BLaER1 (cell line): ENCODE results near the gene SLC43A1.
A peak's percentile ranks its signal among the peaks of the same experiment; 100 is the strongest.

Experiments used
- H3K27ac ChIP-seq: shearing (Covaris generic); formaldehyde crosslinking; 2 replicates; pipeline ENCODE4 v1.8.1; 2022
- H3K27me3 ChIP-seq: shearing (Covaris generic); formaldehyde crosslinking; 2 replicates; pipeline ENCODE4 v1.8.1; 2022
- H3K36me3 ChIP-seq: shearing (Covaris generic); formaldehyde crosslinking; 2 replicates; pipeline ENCODE4 v1.8.1; 2022
- H3K4me1 ChIP-seq: shearing (Covaris generic); formaldehyde crosslinking; 2 replicates; pipeline ENCODE4 v1.8.1; 2022
- H3K4me2 ChIP-seq: shearing (Covaris generic); formaldehyde crosslinking; 2 replicates; pipeline ENCODE4 v1.8.1; 2022
- H3K4me3 ChIP-seq: shearing (Covaris generic); formaldehyde crosslinking; 2 replicates; pipeline ENCODE4 v1.8.1; 2022
- H3K9ac ChIP-seq: shearing (Covaris generic); formaldehyde crosslinking; 2 replicates; pipeline ENCODE4 v1.8.1; 2022
- H3K9me3 ChIP-seq: shearing (Covaris generic); formaldehyde crosslinking; 2 replicates; pipeline ENCODE4 v1.8.1; 2022
- H4K20me1 ChIP-seq: shearing (Covaris generic); formaldehyde crosslinking; 2 replicates; pipeline ENCODE4 v1.8.1; 2022
- Cebpa-rat ChIP-seq: shearing (Covaris generic); IDR thresholded peaks from 2 replicates; pipeline ENCODE4 v1.8.1; 2022

Gene SLC43A1

GRCh38 chr11:57500515-57500914 is 15.0 kb downstream of the SLC43A1 start:
- no peak overlapping the region for H3K9ac ChIP-seq
- H3K27me3 ChIP-seq: no peaks in the 10 kb centered on the region
- H3K9me3 ChIP-seq: no peaks in the 10 kb centered on the region
- H3K27ac ChIP-seq: no peak overlapping the region
- H3K4me2 ChIP-seq: peak overlapping the region; percentile 88
- peaks cover 63% of the 10 kb centered on the region for H4K20me1 ChIP-seq
- H3K36me3 ChIP-seq: peaks cover 96% of the 10 kb centered on the region
- H3K4me1 ChIP-seq: peaks cover 19% of the 10 kb centered on the region
- no peak overlapping the region for H3K4me3 ChIP-seq
- no peak for TF ChIP-seq Cebpa-rat

DNA sequence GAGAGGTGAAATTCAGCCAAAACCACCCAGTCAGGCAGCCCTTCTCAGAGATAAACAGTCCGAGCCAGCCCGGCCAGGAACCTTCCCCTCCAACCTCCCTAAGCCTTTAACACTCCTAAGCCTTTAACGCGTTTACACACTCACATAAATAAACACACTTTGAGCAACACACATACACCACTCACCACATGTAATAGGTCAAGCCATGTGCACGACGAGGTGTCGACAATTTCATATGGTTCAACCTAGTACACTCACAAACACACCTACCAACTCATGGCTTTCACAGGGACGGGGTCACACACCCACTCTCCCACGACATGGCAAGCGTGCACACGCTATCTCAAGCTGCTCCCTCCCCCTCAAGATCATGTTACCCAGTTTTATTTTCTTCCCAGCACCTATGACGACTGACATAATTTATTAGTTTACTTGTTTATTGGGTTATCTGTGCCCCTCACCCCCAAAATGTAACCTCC is 15.5 kb downstream of the SLC43A1 start:
- Histone ChIP-seq H3K9me3 (no peaks in the 10 kb centered on the region), H3K4me3 (0 out of 2 replicates have a peak overlapping the region, but pooled peaks have one; percentile 33), H3K4me1 (peaks cover 19% of the 10 kb centered on the region), H4K20me1 (peaks cover 59% of the 10 kb centered on the region), H3K9ac (peak overlapping the region; percentile 61; the same call in 1 of the 2 replicates), H3K27ac (no peak overlapping the region; the same call in 1 of the 2 replicates), H3K4me2 (peak overlapping the region; percentile 88), H3K36me3 (peaks cover 96% of the 10 kb centered on the region), H3K27me3 (no peaks in the 10 kb centered on the region)
- no peak for TF ChIP-seq Cebpa-rat

- Histone ChIP-seq H3K4me2 (peak overlapping the region; percentile 88), H3K9ac (peak overlapping the region; percentile 61; the same call in 1 of the 2 replicates)
- no peak for TF ChIP-seq Cebpa-rat
Observed at GRCh38 chr11:57499413-57499982, 16.0 kb downstream of the SLC43A1 start.

DNA sequence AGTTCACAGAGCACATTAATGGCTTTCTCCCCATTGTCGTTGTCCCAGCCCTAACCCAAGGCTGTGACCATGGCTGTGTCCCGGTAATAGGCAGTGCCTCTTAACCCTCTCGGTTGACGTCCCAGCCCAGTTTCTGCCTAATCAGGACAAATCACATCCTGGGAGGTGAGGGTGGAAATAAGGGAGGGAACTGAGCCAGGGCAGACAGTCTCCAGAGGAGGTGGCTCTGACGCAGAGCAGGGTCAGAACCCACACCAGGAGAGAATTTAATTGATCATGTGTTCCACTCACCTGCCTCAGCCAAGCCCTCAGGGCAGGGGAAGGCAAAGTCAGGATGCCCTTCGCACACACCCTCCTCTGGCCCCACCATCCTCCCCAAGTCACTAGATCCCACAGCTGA is 17.0 kb downstream of the SLC43A1 start:
- Histone ChIP-seq H4K20me1 (peaks cover 49% of the 10 kb centered on the region), H3K4me2 (no peak overlapping the region), H3K27ac (no peak overlapping the region), H3K27me3 (no peaks in the 10 kb centered on the region), H3K4me3 (no peak overlapping the region), H3K9me3 (no peaks in the 10 kb centered on the region), H3K9ac (no peak overlapping the region), H3K36me3 (peaks cover 98% of the 10 kb centered on the region), H3K4me1 (peaks cover 24% of the 10 kb centered on the region)
- TF ChIP-seq Cebpa-rat: no peak

More at GRCh38 chr11:57499413-57499982, 16.0 kb downstream of the SLC43A1 start:
- peaks cover 53% of the 10 kb centered on the region for H4K20me1 ChIP-seq
- H3K36me3 ChIP-seq: peaks cover 96% of the 10 kb centered on the region
- H3K4me1 ChIP-seq: peaks cover 19% of the 10 kb centered on the region
- H3K27ac ChIP-seq: no peak overlapping the region; the same call in 1 of the 2 replicates
- H3K27me3 ChIP-seq: no peaks in the 10 kb centered on the region
- H3K4me3 ChIP-seq: 0 out of 2 replicates have a peak overlapping the region, but pooled peaks have one; percentile 33
- no peaks in the 10 kb centered on the region for H3K9me3 ChIP-seq

DNA sequence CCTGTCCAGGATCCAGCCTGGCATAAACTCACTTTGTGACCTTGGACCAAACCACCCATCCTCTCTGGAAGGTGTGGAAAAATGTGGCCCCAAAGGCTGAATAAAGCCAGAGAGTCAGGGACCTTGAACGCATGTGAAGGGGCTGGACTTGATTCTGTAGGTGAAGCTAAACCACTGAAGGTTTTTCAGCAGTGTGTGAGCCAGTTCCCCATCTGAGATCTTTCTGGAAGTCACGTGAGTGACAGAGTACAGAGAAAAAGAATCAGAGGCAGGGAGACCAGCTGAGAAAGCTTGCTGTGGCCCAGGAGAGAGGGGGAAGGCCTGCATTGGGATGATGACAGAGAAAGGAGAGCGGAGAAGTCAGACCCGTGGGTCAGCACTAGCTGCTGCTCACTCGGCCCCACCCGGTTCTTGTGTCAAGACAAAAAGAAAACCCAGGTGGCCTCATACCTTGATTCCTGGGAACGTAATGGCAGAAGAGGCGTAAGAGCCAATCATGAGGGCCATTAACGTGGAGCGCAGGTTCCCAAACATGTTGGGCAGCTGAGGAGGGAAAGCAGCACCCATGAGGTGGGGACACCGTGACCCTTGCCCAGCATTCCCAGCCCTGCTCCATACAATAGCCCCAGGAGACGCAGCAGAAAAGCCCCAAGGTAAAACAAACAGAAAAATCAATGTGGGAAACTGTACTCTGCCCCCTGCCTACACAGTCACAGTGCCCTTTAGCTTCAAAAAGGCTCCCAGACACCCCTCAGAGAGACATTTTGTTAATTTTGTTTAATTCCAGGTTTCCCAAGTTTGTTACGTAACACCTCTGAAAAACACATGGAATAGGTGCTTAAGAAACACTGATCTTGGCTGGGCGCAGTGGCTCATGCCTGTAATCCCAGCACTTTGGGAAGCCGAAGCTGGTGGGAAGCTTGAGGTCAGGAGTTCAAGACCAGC is 17.9 kb downstream of the SLC43A1 start:
- Histone ChIP-seq H3K9ac (peak overlapping the region; percentile 1; the same call in 1 of the 2 replicates), H3K36me3 (peaks cover 98% of the 10 kb centered on the region), H3K4me1 (peaks cover 24% of the 10 kb centered on the region), H4K20me1 (peaks cover 45% of the 10 kb centered on the region), H3K27me3 (no peaks in the 10 kb centered on the region), H3K4me2 (no peak overlapping the region), H3K27ac (no peak overlapping the region), H3K9me3 (no peaks in the 10 kb centered on the region), H3K4me3 (no peak overlapping the region)
- TF ChIP-seq Cebpa-rat: peak; percentile 56

DNA sequence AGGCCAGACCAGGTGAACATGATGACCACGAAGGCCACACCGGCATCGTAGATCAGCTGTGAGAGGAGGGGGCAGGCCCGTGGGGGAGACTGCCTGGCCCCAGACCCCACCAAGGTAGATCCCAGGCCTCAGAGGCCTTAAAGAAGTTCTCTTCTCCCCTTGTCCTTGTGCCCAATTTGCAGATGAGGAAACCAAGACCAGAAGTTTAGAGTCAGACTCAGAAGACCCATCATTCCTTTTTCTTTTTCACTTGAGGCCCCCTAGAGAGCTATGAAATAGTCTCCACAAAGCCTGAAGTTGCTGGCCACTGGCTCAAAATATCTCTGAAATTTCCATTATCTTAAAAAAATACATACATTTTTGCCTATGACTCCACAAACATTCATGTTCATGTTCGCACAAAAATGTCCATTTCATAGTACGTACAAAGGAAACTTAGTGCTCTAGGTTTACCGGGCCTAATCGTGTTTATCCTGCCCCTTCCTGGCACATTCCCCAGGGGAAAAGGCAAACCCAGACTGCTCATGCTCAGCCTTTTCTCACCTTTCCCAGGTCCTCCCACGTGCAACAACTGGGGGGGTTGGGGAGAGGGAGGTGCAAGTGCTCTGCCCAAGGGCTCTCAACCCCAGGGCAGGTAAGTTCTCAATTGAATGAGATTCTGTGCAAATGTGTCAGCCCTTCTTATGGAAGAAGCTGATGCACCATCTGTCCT is 19.2 kb downstream of the SLC43A1 start:
- H3K9ac ChIP-seq: no peak overlapping the region
- no peaks in the 10 kb centered on the region for H3K27me3 ChIP-seq
- no peak overlapping the region; the same call in 1 of the 2 replicates for H3K27ac ChIP-seq
- peaks cover 32% of the 10 kb centered on the region for H4K20me1 ChIP-seq
- H3K4me2 ChIP-seq: no peak overlapping the region
- H3K9me3 ChIP-seq: no peaks in the 10 kb centered on the region
- H3K4me1 ChIP-seq: peaks cover 24% of the 10 kb centered on the region
- H3K36me3 ChIP-seq: peaks cover 93% of the 10 kb centered on the region
- TF ChIP-seq Cebpa-rat: no peak
- no peak overlapping the region for H3K4me3 ChIP-seq

DNA sequence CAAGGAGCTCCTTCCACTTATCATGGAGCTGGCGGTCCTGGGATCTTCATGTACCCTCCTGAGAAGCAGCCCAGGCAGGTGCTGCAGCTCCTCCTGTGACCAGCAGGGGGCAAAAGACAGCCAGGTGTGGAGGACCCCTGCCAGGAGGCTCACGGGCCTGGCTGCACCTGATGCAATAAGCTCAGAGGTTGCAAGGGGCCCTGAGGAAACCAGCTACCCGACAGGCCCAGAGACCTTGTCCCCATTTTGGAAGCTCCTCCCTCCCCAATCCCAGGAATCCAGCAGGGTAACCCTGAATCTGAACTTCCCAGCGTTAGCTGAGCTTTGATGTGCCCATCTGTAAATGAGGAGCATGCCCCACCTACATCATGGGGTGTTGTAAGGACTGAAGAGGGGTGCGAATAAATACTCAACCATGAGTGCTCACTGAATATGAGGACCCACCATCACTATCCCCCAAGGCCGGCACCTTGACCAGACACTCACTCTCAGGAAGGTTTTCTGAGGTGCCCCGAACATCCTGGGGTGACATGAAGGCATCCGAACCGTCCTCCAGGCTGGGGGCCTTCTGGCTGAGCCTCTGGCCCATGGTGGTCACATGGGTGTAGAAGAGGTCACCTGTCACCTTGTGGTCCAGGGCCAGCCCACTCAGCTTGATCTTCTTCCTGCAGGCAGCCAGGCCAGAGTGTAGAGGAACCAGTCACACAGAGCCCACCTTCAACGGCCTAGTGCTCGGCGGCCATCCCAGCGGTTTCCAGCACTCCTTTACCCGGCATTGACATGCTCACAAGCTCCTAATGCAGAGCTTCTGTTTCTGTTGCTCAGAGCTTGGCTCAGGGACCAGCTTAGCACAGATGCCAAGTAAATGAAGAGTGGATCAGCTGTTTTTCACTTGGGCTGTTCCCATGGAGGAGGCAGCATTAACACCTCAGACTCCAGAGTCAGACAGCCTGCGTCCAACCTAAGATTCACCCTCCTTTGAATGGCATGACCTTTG is 21.7 kb downstream of the SLC43A1 start:
- H3K9ac ChIP-seq: no peak overlapping the region
- peaks cover 94% of the 10 kb centered on the region for H3K36me3 ChIP-seq
- TF ChIP-seq Cebpa-rat: no peak
- H3K4me1 ChIP-seq: peaks cover 6% of the 10 kb centered on the region; the same call in 1 of the 2 replicates
- no peaks in the 10 kb centered on the region for H3K27me3 ChIP-seq
- no peak overlapping the region for H3K4me3 ChIP-seq
- peak overlapping the region; percentile 52; the same call in 1 of the 2 replicates for H3K27ac ChIP-seq
- no peak overlapping the region for H3K4me2 ChIP-seq
- H4K20me1 ChIP-seq: peaks cover 9% of the 10 kb centered on the region
- H3K9me3 ChIP-seq: no peaks in the 10 kb centered on the region

DNA sequence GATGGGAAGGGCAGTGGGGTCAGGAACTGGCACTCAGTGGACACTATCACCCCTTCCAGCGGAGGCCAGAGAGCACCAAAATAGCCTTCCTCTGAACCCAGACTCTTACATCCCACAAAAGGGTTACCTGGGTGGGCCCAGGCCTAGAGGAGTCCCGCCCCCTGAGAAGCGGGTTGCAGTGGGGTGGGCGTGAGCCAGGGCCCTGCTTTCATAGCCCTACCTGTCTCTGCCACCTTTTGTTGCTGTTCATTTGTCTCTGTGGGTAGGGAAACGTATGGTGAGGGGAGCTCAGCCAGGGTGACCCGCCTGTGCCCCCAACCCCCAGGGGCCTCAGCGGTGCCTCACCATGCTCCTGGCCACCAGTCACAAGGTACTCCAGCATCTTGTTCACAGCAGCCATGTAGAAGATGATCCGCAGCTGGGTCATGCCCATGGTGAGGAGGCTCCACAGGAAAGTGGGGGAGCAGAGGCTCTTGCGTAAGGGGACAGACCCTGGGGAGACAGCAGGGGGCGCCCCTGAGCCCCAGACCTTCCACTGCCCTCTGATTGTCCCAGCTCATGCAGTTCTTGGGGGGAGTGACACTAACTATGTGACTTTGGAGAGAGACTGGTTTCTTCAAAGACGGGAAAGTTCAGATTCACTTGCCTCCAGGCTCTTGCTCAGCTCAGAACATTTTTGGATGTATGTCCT is 24.0 kb downstream of the SLC43A1 start:
- no peak overlapping the region for H3K9ac ChIP-seq
- H3K4me2 ChIP-seq: no peak overlapping the region
- peak; percentile 79 for TF ChIP-seq Cebpa-rat
- no peak overlapping the region for H3K27ac ChIP-seq
- H3K4me3 ChIP-seq: no peak overlapping the region
- no peaks in the 10 kb centered on the region for H3K9me3 ChIP-seq
- H4K20me1 ChIP-seq: peaks cover 9% of the 10 kb centered on the region; the same call in 1 of the 2 replicates
- peaks cover 93% of the 10 kb centered on the region for H3K36me3 ChIP-seq
- H3K4me1 ChIP-seq: peaks cover 6% of the 10 kb centered on the region; the same call in 1 of the 2 replicates
- no peaks in the 10 kb centered on the region for H3K27me3 ChIP-seq
